ENCODE measurements around the gene MNX1.

GRCh38 chr7:156993925-156994235 is 16.6 kb downstream of the MNX1 start:
- no peak for TF ChIP-seq CTCF (IDR thresholded peaks at IDR 0.05; ENCODE audit: extremely low read depth in 1 of 2, insufficient read depth in 1 of 2, low read depth in 1 of 2, low read length in 2 of 2)
- TF ChIP-seq POLR2A (IDR thresholded peaks at IDR 0.05; ENCODE audit: low read depth, low read length) = no peak
- TF ChIP-seq GATA2 (IDR thresholded peaks at IDR 0.05; ENCODE audit: insufficient read depth, insufficient read length, low read depth, low read length) = no peak
- no peak for TF ChIP-seq POLR2AphosphoS5 (IDR thresholded peaks at IDR 0.05; ENCODE audit: insufficient read depth, low read depth, low read length)
- TF ChIP-seq EZH2 (IDR thresholded peaks at IDR 0.05; ENCODE audit: borderline replicate concordance, low read depth, low read length, severe bottlenecking) = no peak
- no peak for TF ChIP-seq MYC (IDR thresholded peaks at IDR 0.05; ENCODE audit: low read depth, low read length)
- TF ChIP-seq MAX (IDR thresholded peaks at IDR 0.05; ENCODE audit: insufficient read depth, insufficient read length) = no peak

Data from endothelial cell of umbilical vein (primary cell).